Astrocyte (in vitro differentiated cells and primary cell): ENCODE data around the gene GKN2. TPM values are rescaled to one million over a fixed set of nuclear protein-coding genes. Genes with fewer than 3 reads are reported as not detected.
"Not testable (repeated sequence)": the region's sequence is repeated elsewhere in the genome, so short reads cannot be mapped to it uniquely, and the experiment has no call there.

Source experiments
- DNase-seq: peaks from one replicate; pipeline ENCODE4 v3.0.0-alpha.2; 2010; ENCODE audit warnings: low read depth
- FAIRE-seq: peaks from 2 replicates; lab custom pipeline; 2011; peaks lifted over from hg19 to GRCh38; lab: Jason Lieb, UNC
- H2AFZ ChIP-seq: 2 replicates; pipeline ENCODE4 v1.6.0; 2012; ENCODE audit warnings: low read depth, low read length, inconsistent platforms
- H3K27ac ChIP-seq: 2 replicates; pipeline ENCODE4 v1.5.1; 2011; ENCODE audit warnings: low read depth, low read length, inconsistent platforms
- H3K27me3 ChIP-seq: 2 replicates; pipeline ENCODE4 v1.6.0; 2011; ENCODE audit warnings: low read length, inconsistent platforms; ENCODE audit not compliant: insufficient read depth
- H3K36me3 ChIP-seq: 2 replicates; pipeline ENCODE4 v1.5.1; 2011; ENCODE audit warnings: low read length, inconsistent platforms; ENCODE audit not compliant: insufficient read depth
- H3K4me1 ChIP-seq: 2 replicates; pipeline ENCODE4 v1.5.1; 2011; ENCODE audit warnings: low read length, inconsistent platforms; ENCODE audit not compliant: insufficient read depth
- H3K4me2 ChIP-seq: 2 replicates; pipeline ENCODE4 v1.6.0; 2012; ENCODE audit warnings: low read length, inconsistent platforms
- H3K4me3 ChIP-seq: 2 replicates; pipeline ENCODE4 v1.5.1; 2011; ENCODE audit warnings: low read depth, mild to moderate bottlenecking, low read length, inconsistent platforms; ENCODE audit not compliant: insufficient read depth
- H3K79me2 ChIP-seq: 2 replicates; pipeline ENCODE4 v1.6.0; 2012; ENCODE audit warnings: mild to moderate bottlenecking, low read length, inconsistent platforms; ENCODE audit not compliant: insufficient read depth
- H3K9ac ChIP-seq: 2 replicates; pipeline ENCODE4 v1.6.0; 2012; ENCODE audit warnings: mild to moderate bottlenecking, low read length, inconsistent platforms
- H3K9me3 ChIP-seq: 2 replicates; pipeline ENCODE4 v1.5.1; 2012; ENCODE audit warnings: low read depth, mild to moderate bottlenecking, low read length, inconsistent platforms; ENCODE audit not compliant: insufficient read depth
- H4K20me1 ChIP-seq: 2 replicates; pipeline ENCODE4 v1.6.0; 2012; ENCODE audit warnings: low read length, inconsistent platforms; ENCODE audit not compliant: insufficient read depth
- H3K27ac Mint-ChIP-seq: one replicate; pipeline ENCODE4 v1.8.0; 2021; ENCODE audit warnings: mild to moderate bottlenecking, mixed read lengths; ENCODE audit not compliant: unreplicated experiment
- H3K27me3 Mint-ChIP-seq: one replicate; pipeline ENCODE4 v1.8.0; 2021; ENCODE audit warnings: low read depth, mixed read lengths; ENCODE audit not compliant: unreplicated experiment
- H3K36me3 Mint-ChIP-seq: one replicate; pipeline ENCODE4 v1.8.0; 2021; ENCODE audit warnings: low read depth, mixed read lengths; ENCODE audit not compliant: unreplicated experiment
- H3K4me1 Mint-ChIP-seq: one replicate; pipeline ENCODE4 v1.8.0; 2021; ENCODE audit warnings: low read depth, mixed read lengths; ENCODE audit not compliant: unreplicated experiment
- H3K4me3 Mint-ChIP-seq: one replicate; pipeline ENCODE4 v1.8.0; 2021; ENCODE audit warnings: mild to moderate bottlenecking, moderate library complexity, mixed read lengths; ENCODE audit not compliant: unreplicated experiment
- H3K9me3 Mint-ChIP-seq: one replicate; pipeline ENCODE4 v1.8.0; 2021; ENCODE audit warnings: mild to moderate bottlenecking, mixed read lengths; ENCODE audit not compliant: unreplicated experiment
- CTCF ChIP-seq: IDR thresholded peaks from 2 replicates; pipeline ENCODE4 v1.5.1; 2011; ENCODE audit warnings: low read depth, mild to moderate bottlenecking, inconsistent platforms, low read length, moderate library complexity; ENCODE audit not compliant: insufficient read depth
- EZH2 ChIP-seq: IDR thresholded peaks from 2 replicates; pipeline ENCODE4 v1.6.1; 2012; ENCODE audit warnings: mild to moderate bottlenecking, low read length, inconsistent platforms; ENCODE audit not compliant: insufficient read depth
- total RNA-seq: library from RNA; stranded (reverse); gene quantifications from 2 replicates; pipeline ENCODE4 v1.2.1, GENCODE V29; 2021

The GKN2 gene
- total RNA-seq, 1 donor from 2014 or later = not detected

GRCh38 chr2:68959001-68959400 lies 6.3 kb upstream of the GKN2 start:
- FAIRE-seq (no peak), DNase-seq (no peak)
- Mint-ChIP-seq H3K9me3 (no peaks in the 10 kb centered on the region), H3K4me1 (peaks cover 2% of the 10 kb centered on the region), H3K4me3 (no peak overlapping the region), H3K36me3 (no peaks in the 10 kb centered on the region), H3K27ac (no peak overlapping the region), H3K27me3 (no peaks in the 10 kb centered on the region)
- no peak overlapping the region for H3K27ac ChIP-seq
- no peaks in the 10 kb centered on the region for H3K9me3 ChIP-seq
- H3K4me3 ChIP-seq = no peak overlapping the region
- no peak overlapping the region for H3K4me2 ChIP-seq
- H4K20me1 ChIP-seq = no peaks in the 10 kb centered on the region
- no peaks in the 10 kb centered on the region for H3K79me2 ChIP-seq
- H2AFZ ChIP-seq = no peak overlapping the region
- H3K9ac ChIP-seq = no peak overlapping the region
- H3K27me3 ChIP-seq = no peaks in the 10 kb centered on the region
- TF ChIP-seq CTCF (no peak), EZH2 (no peak)
- no peaks in the 10 kb centered on the region for H3K36me3 ChIP-seq
- no peaks in the 10 kb centered on the region for H3K4me1 ChIP-seq

- H3K4me1 ChIP-seq, H3K4me3 Mint-ChIP-seq, DNase-seq, H3K4me2 ChIP-seq, H3K9ac ChIP-seq, H3K36me3 ChIP-seq, H3K27me3 Mint-ChIP-seq, H2AFZ ChIP-seq, H3K9me3 ChIP-seq, H3K27me3 ChIP-seq, H3K27ac Mint-ChIP-seq, H3K27ac ChIP-seq, H3K36me3 Mint-ChIP-seq, H3K9me3 Mint-ChIP-seq, H3K4me1 Mint-ChIP-seq, H4K20me1 ChIP-seq, FAIRE-seq, H3K79me2 ChIP-seq, H3K4me3 ChIP-seq: not testable (repeated sequence)
Measured at GRCh38 chr2:68955432-68955831, 2.7 kb upstream of the GKN2 start.

- Histone ChIP-seq H3K9me3 (no peaks in the 10 kb centered on the region), H3K9ac (no peak overlapping the region), H3K4me3 (no peak overlapping the region), H3K79me2 (no peaks in the 10 kb centered on the region), H3K4me1 (no peaks in the 10 kb centered on the region), H2AFZ (no peak overlapping the region), H3K27me3 (no peaks in the 10 kb centered on the region), H3K27ac (no peak overlapping the region), H3K36me3 (no peaks in the 10 kb centered on the region), H3K4me2 (no peak overlapping the region), H4K20me1 (no peaks in the 10 kb centered on the region)
- no peak overlapping the region for H3K4me3 Mint-ChIP-seq
- peaks cover 1% of the 10 kb centered on the region for H3K4me1 Mint-ChIP-seq
- H3K27ac Mint-ChIP-seq = no peak overlapping the region
- peaks cover 2% of the 10 kb centered on the region for H3K9me3 Mint-ChIP-seq
- H3K36me3 Mint-ChIP-seq = no peaks in the 10 kb centered on the region
- FAIRE-seq (no peak), DNase-seq (no peak)
- TF ChIP-seq CTCF = no peak
- TF ChIP-seq EZH2 = no peak
- H3K27me3 Mint-ChIP-seq = peaks cover 2% of the 10 kb centered on the region
Measured at GRCh38 chr2:68951899-68952298, 794 bp downstream of the GKN2 start.
